GM19035 (cell line): ENCODE measurements around the gene WDR45B.

ENCODE experiments used
- ATAC-seq: cut with Tn5 transposase; IDR thresholded peaks from one replicate; pipeline ENCODE4 v1.9.1; 2021; ENCODE audit not compliant: unreplicated experiment

WDR45B gene

DNA sequence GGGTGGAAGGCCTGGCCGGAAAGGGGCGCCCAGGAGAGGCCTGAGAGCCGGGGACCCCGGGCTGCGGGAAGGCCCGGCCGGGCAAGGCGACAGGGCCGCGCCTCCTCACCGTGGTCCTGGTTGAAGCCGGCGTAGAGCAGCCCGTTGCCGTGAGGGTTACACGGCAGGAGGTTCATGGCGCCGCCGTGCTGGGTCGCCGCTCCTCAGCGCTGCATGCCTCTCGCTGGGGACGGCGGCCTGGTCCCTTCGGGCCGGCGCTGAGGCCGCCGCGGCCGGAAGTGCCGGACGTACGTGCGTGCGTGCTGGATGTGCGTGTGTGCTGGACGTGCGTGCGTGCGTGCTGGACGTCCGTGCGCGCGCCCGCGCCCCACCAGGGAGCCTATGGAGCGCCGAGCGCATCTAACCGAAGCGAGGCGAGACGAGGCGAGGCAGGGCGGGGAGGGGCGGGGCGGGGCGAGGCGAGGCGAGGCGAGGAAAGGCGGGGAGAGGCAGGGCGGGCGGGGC lies at the start of gene WDR45B:
Gene WDR45B (minus strand): TSS at position 280 of the 504 bp plus-strand sequence. CDS start 104 bp downstream, at position 176.
- ATAC-seq, result peak; percentile 82

DNA sequence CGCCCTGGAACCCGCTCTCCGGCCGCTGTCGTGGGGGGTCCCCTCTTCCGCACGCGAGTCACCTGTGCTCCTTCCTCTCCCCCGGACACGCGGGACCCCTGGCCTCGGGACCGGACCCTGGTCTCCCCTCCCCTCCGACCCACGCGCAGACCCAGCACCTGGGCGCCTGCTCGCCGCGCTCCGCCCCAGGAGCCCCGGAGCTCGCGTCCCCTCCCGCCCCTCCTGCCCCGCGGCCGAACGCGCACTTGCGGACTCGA lies 49.5 kb upstream of the WDR45B start:
- ATAC-seq, result no peak

DNA sequence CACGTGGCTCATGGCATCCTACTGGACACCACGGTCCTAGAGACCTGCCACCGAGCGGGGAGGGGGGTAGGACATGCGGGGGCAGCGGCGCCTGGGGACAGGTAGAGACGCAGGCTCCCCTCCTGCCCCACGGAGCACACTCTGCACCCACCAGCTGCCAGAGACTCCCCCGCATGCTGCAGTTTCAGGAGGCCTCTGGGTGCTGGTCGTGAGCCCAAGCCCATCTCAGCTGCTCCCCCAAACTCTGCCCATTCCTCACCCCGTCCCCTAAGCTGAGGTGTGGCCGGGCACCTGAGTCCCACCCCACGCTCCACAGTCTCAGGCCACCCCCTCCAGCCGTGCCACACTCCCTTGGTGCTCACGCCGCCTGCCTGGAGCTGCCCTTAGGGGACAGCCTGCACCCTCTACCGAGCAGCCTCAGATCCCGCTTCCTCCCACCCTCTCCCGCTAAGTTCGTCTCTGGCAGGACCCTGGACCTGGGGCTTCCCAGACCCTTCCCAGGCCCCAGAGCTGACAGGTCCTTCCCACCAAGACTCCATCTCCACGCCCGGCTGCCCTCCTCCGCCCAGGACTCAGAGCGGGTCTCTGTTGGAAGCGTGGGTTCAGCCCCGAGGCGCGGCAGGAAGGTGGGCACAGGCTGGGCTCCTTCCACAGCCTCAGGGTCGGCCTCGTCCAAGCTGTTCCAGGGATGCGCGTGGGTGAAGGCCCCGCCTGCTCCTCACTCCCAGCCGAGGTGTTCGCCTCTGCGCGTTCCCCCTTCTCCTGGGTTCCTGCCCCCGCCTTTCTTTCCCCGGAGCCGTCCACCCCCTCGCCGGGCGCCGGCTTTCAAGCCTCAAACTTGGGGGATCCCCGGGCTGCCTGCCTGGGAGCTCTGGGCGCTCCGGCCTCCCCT lies 48.9 kb upstream of the WDR45B start:
- ATAC-seq, result no peak

DNA sequence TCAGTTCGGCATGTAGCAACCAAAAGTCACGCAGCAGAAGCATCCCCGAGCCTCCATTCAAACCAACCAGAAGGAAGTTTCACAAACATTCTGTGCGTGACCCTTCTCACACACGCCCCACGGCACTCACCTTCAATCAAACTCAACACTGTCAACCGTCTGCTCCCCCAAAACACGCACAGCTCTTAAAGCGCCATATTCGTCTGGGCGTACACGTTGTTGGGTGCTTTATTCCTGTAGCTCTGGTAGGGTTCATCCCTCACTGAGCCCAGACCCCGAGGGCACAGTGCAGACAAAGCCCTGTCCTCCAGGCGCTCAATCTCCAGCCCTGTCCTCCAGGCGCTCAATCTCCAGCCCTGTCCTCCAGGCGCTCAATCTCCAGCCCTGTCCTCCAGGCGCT lies 48.0 kb upstream of the WDR45B start:
- ATAC-seq, result no peak

GRCh38 chr17:82694647-82695046 lies 46.4 kb upstream of the WDR45B start:
- no peak for ATAC-seq

DNA sequence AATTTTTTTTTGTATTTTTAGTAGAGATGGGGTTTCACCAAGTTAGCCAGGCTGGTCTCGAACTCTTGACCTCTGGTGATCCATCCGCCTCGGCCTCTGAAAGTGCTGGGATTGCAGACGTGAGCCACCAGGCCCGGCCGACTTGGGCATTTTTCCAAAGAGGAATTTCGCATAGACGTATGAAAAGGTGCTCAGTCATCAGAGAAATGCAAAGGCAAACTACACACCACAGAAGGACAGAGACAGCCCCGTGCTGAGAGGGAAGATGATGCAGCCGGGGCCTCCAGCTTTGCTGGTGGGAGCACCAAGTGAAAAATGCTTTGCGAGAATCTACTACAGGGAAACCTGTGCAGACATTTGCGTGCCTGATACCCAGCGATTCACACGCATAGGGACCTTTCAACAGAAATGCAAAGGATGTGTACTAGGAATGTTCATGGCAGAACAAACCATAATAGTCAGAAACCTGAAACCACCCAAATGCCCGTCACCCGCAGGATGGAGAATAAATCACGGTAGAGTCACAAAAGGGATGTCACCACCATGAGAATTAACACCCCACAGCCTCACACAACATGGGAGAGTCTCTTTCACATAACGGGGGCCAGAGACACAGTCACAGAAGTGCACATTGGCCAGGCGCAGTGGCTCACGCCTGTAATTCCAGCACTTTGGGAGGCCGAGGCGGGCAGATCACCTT lies 45.1 kb upstream of the WDR45B start:
- ATAC-seq, result no peak

GRCh38 chr17:82692268-82692667 lies 44.0 kb upstream of the WDR45B start:
- ATAC-seq, result no peak

DNA sequence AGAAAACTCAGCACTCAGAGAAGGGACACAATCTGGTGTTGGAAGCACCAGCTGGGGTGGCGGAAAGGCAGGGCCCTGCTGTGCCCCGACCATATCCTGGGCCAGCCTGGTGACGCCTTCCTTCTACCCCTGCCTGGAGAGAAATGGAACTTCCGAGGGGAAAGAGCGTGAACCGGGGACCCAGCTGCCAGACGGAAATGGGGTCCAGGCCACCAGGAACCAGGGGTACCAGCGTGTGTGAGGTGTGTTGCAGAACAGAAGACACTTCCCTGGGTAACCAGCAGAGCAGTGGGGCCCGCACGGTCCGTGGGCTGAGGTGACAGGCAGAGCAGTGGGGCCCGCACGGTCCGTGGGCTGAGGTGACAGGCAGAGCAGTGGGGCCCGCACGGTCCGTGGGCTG lies 43.5 kb upstream of the WDR45B start:
- no peak for ATAC-seq

- ATAC-seq, result no peak
Observed at GRCh38 chr17:82690786-82691489, 42.7 kb upstream of the WDR45B start.

DNA sequence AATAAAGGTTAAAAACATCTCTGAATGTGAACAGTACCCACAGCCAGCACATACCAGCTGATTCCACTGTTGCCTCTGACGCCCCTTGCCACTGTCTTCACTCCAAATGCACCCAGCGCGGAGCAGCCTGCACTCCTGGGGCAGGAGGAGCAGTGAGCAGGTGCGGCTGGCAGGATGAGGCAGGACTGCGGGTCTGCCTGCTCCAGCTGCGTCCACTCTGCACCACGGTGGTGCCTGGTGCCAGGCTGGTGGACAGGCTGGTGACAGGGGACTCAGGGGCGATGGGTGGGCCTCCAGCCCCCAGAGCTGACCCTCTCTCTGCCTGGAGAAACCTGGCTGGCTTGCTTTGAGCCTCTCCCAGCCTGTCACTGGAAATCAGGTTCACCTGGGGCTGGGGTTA lies 40.8 kb upstream of the WDR45B start:
- no peak for ATAC-seq

DNA sequence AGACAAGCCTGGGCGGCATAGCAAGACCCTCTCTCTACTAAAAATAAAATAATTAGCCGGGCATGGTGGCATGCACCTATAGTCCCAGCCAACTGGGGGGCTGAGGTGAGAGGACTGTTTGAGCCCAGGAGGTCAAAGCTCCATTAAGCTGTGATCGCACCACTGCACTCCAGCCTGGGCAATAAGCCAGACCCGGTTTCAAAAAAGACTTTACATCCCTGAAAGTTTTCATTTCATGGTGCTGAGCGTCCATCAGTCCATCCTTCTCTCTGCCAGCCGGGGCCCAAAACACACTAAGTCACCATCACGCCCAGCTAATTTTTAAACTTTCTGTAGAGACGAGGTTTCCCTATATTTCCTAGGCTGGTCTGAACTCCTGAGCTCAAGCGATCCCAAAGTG lies 39.6 kb upstream of the WDR45B start:
- ATAC-seq, result no peak

GRCh38 chr17:82687375-82687861 lies 39.2 kb upstream of the WDR45B start:
- no peak for ATAC-seq

DNA sequence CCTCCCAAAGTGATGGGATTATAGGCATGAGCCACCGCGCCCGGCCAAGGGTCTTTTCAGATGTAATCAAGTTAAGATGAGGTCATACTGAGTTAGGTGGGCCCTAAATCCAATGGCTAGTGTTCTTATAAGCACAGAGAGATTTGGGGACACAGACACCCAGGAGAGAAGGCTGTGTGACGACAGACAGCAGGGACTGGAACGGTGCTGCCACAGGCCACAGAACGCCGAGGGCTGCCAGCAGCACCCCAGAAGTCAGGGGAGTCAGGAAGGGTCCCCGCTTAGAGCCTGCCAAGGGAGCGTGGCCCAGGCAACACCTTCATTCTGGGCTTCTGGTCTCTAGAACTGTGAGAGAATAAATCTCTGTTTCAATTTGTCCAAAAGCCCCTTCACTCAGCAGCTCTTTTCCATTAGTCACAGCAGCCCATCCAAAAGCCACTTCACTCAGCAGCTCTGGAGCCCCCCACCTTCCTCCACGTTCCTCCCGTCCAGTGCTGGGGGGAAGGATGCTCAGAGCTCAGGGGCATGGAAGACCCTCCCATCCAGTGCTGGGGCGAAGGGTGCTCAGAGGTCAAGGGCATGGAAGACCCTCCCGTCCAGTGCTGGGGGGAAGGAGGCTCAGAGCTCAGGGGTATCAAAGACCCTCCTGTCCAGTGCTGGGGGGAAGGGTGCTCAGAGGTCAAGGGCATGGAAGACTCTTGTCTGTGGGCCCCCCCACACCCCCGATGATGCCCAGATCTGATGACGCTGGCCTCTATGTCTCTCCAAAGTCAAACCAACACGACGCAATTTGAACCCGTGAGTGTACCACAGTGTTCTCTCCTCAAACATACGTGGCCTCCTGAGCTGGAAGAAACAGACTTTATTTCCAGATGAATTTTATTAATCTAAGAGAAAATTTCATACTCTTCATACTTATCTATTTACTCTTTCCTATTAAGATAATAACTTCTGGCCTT lies 38.4 kb upstream of the WDR45B start:
- no peak for ATAC-seq

GRCh38 chr17:82685291-82685690 lies 37.0 kb upstream of the WDR45B start:
- ATAC-seq, result no peak

- no peak for ATAC-seq
Observed at GRCh38 chr17:82684228-82684841, 36.1 kb upstream of the WDR45B start.

DNA sequence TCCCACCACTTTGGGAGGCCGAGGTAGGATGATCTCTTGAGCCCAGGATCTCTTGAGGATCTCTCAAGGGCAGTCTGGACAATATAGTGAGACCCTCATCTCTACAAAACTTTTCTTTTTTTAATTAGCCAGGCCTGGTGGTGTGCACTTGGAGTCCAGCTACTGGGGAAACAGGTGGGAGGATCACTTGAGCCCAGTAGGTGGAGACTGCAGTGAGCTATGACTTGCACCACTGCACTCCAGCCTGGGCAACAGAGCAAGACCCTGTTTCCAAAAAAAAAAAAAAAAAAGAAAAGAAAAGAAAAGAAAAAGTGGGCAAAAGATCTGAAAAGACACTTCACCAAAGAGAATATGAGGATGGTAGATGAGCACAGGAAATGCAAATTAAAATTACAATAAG lies 35.3 kb upstream of the WDR45B start:
- no peak for ATAC-seq

- no peak for ATAC-seq
Observed at GRCh38 chr17:82681547-82681946, 33.3 kb upstream of the WDR45B start.

DNA sequence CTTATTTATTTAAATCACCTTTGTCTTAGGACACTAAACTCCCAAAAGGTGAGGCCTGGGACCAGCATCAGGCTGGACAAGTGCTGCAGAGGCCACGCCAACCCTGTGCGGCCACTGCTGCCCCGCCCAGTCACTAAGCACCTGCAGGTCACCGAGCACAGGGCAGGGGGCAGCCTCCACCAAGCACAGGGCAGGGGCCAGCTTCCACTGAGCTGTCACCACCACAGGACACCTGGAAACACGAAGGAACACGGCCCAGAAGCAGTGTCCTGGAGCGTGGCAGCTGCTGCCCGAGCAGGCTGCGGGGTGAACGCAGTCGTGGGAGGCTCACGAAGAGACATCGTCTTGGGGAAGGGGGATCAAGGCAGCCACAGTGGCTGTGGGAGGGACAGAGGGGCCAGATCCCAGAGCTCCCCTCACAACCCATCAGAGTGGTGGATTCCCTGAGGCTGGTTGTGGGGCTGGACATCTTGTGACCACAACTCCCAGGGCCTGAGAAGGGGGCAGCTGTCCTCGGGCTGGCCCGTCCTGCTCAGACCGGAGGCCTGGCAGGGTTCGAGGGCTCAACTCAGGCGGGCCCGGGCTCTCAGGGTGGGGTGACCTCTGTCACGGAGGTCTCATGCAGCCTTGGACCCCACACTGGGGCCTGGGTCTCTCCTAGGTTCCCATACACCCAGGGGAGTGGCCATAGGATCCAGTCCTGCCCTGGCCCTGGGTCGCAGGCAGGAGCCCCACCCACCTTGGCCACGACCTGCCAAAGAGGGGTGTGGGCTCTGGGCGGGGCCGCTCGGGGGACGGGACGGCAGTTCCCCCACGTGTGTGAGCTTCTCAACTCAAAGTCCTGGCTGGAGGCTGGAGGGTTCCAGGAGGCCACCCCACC lies 31.6 kb upstream of the WDR45B start:
- no peak for ATAC-seq

DNA sequence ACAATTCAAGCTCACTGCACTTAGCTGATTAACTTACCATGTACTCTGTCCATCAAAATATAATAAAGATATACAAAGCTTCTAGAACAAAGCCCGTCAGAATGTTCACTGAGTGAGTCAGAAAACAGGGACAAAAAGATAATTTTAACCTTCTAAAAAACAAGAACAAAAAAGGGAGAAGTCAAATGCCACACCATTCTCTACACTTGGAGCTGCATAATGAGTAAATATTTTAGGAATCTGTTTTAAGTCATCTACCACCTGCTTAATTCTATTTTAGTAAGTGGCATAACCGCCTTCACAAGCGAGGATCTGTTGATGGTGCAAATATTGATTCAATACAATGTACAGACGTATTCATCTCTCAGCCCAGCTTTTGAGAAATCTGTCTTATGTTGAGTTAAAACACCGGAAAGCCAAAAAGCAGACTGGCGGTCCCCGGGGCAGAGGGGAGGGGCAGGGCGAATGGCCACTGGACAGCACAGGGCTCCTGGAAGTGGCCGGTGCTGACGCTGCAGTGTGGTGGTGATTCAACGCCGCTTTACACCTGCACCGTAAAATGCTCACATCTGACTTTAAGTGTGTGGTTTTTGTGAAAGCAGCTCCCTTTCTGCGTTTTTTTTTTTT lies 30.1 kb upstream of the WDR45B start:
- ATAC-seq, result no peak
